ENCODE data around the gene NKAIN4. TPM values are rescaled to one million over a fixed set of nuclear protein-coding genes. Genes with fewer than 3 reads are reported as not detected.

Gene NKAIN4
- total RNA-seq, 2 experiments from 2014 or later, result not detected

GRCh38 chr20:63215101-63216040 lies 38.9 kb downstream of the NKAIN4 start:
- H3K27ac ChIP-seq (ENCODE audit: low read depth, low read length, poor library complexity, severe bottlenecking), result peak overlapping the region; percentile 62
- peaks cover 52% of the 10 kb centered on the region for H3K79me2 ChIP-seq (ENCODE audit: insufficient read depth, low read depth, low read length)
- intact Hi-C loops (cut with micrococcal nuclease; ENCODE audit: unreplicated experiment), result loop anchor here (5.0 kb wide), 1 partner anchor 57 kb away; the partner anchor contains the start of gene ARFGAP1
- no TSS peak for BruUV-seq (replicated peaks)
- peak overlapping the region; percentile 100 for H3K4me3 ChIP-seq (ENCODE audit: low read depth, low read length, poor library complexity, severe bottlenecking)
- peaks cover 53% of the 10 kb centered on the region for H3K36me3 ChIP-seq (ENCODE audit: insufficient read depth, low read length)
- peak; percentile 37 for DNase-seq (ENCODE audit: low spot score)
- peak overlapping the region; percentile 73 for H3K4me2 ChIP-seq (ENCODE audit: low read length)
- H3K9me2 ChIP-seq (ENCODE audit: insufficient read depth, low read length), result no peaks in the 10 kb centered on the region
- 0 out of 2 replicates have a peak overlapping the region, but pooled peaks have one; percentile 20 for H2AFZ ChIP-seq (ENCODE audit: low read length)
- peak; percentile 55 for TF ChIP-seq CTCF (conservative IDR thresholded peaks at IDR 0.05; ENCODE audit: low read length)
- no peak for TF ChIP-seq EZH2phosphoT487 (IDR thresholded peaks at IDR 0.05; ENCODE audit: borderline replicate concordance, low read depth, low read length)
- H4K20me1 ChIP-seq (ENCODE audit: insufficient read depth, low read length), result peaks cover 19% of the 10 kb centered on the region
- ChIA-PET CTCF (ENCODE audit: unreplicated experiment) (no interaction called here), POLR2A (interaction anchor here (0.9 to 1.7 kb wide), 2 partner anchors 8 to 15 kb away, joined by 3 to 5 read pairs; no protein-coding TSS in a partner anchor)
- no peaks in the 10 kb centered on the region for H3K9me3 ChIP-seq (ENCODE audit: low read length)
- peaks cover 23% of the 10 kb centered on the region for H3K4me1 ChIP-seq (ENCODE audit: insufficient read depth, low read length, poor library complexity, severe bottlenecking)

- CTCF ChIA-PET (ENCODE audit: unreplicated experiment), result no interaction called here
These were observed 39.7 kb downstream of the NKAIN4 start for GRCh38 chr20:63214514-63214913.

More at GRCh38 chr20:63214514-63214913, 39.7 kb downstream of the NKAIN4 start:
- DNase-seq (ENCODE audit: low spot score), result no peak
- Histone ChIP-seq H3K27ac (ENCODE audit: low read depth, low read length, poor library complexity, severe bottlenecking) (no peak overlapping the region), H3K36me3 (ENCODE audit: insufficient read depth, low read length) (peaks cover 61% of the 10 kb centered on the region), H3K4me1 (ENCODE audit: insufficient read depth, low read length, poor library complexity, severe bottlenecking) (peaks cover 23% of the 10 kb centered on the region), H3K4me3 (ENCODE audit: low read depth, low read length, poor library complexity, severe bottlenecking) (peak overlapping the region; percentile 100), H3K4me2 (ENCODE audit: low read length) (peak overlapping the region; percentile 73), H3K9me2 (ENCODE audit: insufficient read depth, low read length) (no peaks in the 10 kb centered on the region), H2AFZ (ENCODE audit: low read length) (no peak overlapping the region), H3K9me3 (ENCODE audit: low read length) (no peaks in the 10 kb centered on the region), H4K20me1 (ENCODE audit: insufficient read depth, low read length) (peaks cover 27% of the 10 kb centered on the region), H3K79me2 (ENCODE audit: insufficient read depth, low read depth, low read length) (peaks cover 60% of the 10 kb centered on the region)
- TSS peak; percentile 59 for BruUV-seq (replicated peaks)
- intact Hi-C loops (cut with micrococcal nuclease; ENCODE audit: unreplicated experiment), result no loop called here
- TF ChIP-seq CTCF (conservative IDR thresholded peaks at IDR 0.05; ENCODE audit: low read length) (no peak), EZH2phosphoT487 (IDR thresholded peaks at IDR 0.05; ENCODE audit: borderline replicate concordance, low read depth, low read length) (no peak)
- POLR2A ChIA-PET, result interaction anchor here (0.9 to 1.7 kb wide), 2 partner anchors 8 to 14 kb away, joined by 3 to 5 read pairs; no protein-coding TSS in a partner anchor

Measured in OCI-LY7 (cell line).